Neural progenitor cell (in vitro differentiated cells): ENCODE measurements around the gene RFX6.
A peak's percentile ranks its signal among the peaks of the same experiment; 100 is the strongest.

Experiments
- EZH2 ChIP-seq: fragments of 200-600 bp; sonication (generic); IDR thresholded peaks from 2 replicates; pipeline ENCODE4 v1.6.1; 2017; ENCODE audit warnings: antibody characterized with exemption, mild to moderate bottlenecking, moderate library complexity
- EZH2phosphoT487 ChIP-seq: fragments of 200-600 bp; sonication (generic); IDR thresholded peaks from 2 replicates; pipeline ENCODE4 v1.6.1; 2017; ENCODE audit warnings: antibody characterized with exemption
- TF ChIP-seq, protein P1 (sequence below): fragments of 200-600 bp; sonication (generic); IDR thresholded peaks from 2 replicates; pipeline ENCODE4 v1.5.1; 2017; ENCODE audit warnings: antibody characterized with exemption, mild to moderate bottlenecking

GRCh38 chr6:116876635-116877611 is at the start of gene RFX6:
- TF ChIP-seq, protein P1, sequence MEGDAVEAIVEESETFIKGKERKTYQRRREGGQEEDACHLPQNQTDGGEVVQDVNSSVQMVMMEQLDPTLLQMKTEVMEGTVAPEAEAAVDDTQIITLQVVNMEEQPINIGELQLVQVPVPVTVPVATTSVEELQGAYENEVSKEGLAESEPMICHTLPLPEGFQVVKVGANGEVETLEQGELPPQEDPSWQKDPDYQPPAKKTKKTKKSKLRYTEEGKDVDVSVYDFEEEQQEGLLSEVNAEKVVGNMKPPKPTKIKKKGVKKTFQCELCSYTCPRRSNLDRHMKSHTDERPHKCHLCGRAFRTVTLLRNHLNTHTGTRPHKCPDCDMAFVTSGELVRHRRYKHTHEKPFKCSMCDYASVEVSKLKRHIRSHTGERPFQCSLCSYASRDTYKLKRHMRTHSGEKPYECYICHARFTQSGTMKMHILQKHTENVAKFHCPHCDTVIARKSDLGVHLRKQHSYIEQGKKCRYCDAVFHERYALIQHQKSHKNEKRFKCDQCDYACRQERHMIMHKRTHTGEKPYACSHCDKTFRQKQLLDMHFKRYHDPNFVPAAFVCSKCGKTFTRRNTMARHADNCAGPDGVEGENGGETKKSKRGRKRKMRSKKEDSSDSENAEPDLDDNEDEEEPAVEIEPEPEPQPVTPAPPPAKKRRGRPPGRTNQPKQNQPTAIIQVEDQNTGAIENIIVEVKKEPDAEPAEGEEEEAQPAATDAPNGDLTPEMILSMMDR, result no peak
- TF ChIP-seq EZH2 (peak; percentile 83), EZH2phosphoT487 (peak; percentile 61)
